ENCODE measurements around the gene LRP5.
A peak's percentile ranks its signal among the peaks of the same experiment; 100 is the strongest.

LRP5 gene

GRCh38 chr11:68362801-68363379 is 50.5 kb downstream of the LRP5 start:
- no peak for TF ChIP-seq Cebpa-rat (IDR thresholded peaks at IDR 0.05)
- Histone ChIP-seq H3K36me3 (peaks cover 92% of the 10 kb centered on the region), H3K9me3 (peaks cover 14% of the 10 kb centered on the region)

GRCh38 chr11:68363776-68364175 is 51.4 kb downstream of the LRP5 start:
- Histone ChIP-seq H3K4me3 (no peak overlapping the region), H4K20me1 (peaks cover 83% of the 10 kb centered on the region), H3K36me3 (peaks cover 92% of the 10 kb centered on the region), H3K4me1 (peaks cover 13% of the 10 kb centered on the region), H3K4me2 (no peak overlapping the region), H3K27ac (no peak overlapping the region), H3K9ac (no peak overlapping the region), H3K27me3 (no peaks in the 10 kb centered on the region), H3K9me3 (peaks cover 5% of the 10 kb centered on the region)
- TF ChIP-seq Cebpa-rat (IDR thresholded peaks at IDR 0.05): no peak

More at GRCh38 chr11:68362801-68363379, 50.5 kb downstream of the LRP5 start:
- H3K4me2 ChIP-seq: no peak overlapping the region
- H4K20me1 ChIP-seq: peaks cover 83% of the 10 kb centered on the region
- peaks cover 5% of the 10 kb centered on the region; the same call in 1 of the 2 replicates for H3K4me1 ChIP-seq
- no peaks in the 10 kb centered on the region for H3K27me3 ChIP-seq
- no peak overlapping the region for H3K4me3 ChIP-seq
- H3K9ac ChIP-seq: no peak overlapping the region
- no peak overlapping the region for H3K27ac ChIP-seq

GRCh38 chr11:68364581-68364980 is 52.2 kb downstream of the LRP5 start:
- Histone ChIP-seq H3K27me3 (no peaks in the 10 kb centered on the region), H3K9ac (no peak overlapping the region), H3K36me3 (peaks cover 91% of the 10 kb centered on the region), H3K4me1 (peaks cover 21% of the 10 kb centered on the region), H3K27ac (no peak overlapping the region; the same call in 1 of the 2 replicates), H4K20me1 (peaks cover 83% of the 10 kb centered on the region), H3K4me2 (no peak overlapping the region), H3K4me3 (no peak overlapping the region), H3K9me3 (no peaks in the 10 kb centered on the region)
- TF ChIP-seq Cebpa-rat (IDR thresholded peaks at IDR 0.05): no peak

- no peak for TF ChIP-seq Cebpa-rat (IDR thresholded peaks at IDR 0.05)
- Histone ChIP-seq H3K4me2 (no peak overlapping the region), H3K9ac (no peak overlapping the region), H3K27ac (no peak overlapping the region), H3K36me3 (peaks cover 82% of the 10 kb centered on the region), H4K20me1 (peaks cover 86% of the 10 kb centered on the region), H3K9me3 (no peaks in the 10 kb centered on the region), H3K4me1 (peaks cover 35% of the 10 kb centered on the region), H3K27me3 (no peaks in the 10 kb centered on the region), H3K4me3 (no peak overlapping the region)
These were observed 53.6 kb downstream of the LRP5 start for GRCh38 chr11:68365943-68366435.

- H3K36me3 ChIP-seq: peaks cover 82% of the 10 kb centered on the region
- peaks cover 48% of the 10 kb centered on the region for H3K4me1 ChIP-seq
- no peak overlapping the region for H3K4me2 ChIP-seq
- H3K9ac ChIP-seq: no peak overlapping the region
- no peak overlapping the region for H3K4me3 ChIP-seq
- H3K27ac ChIP-seq: no peak overlapping the region
- H4K20me1 ChIP-seq: peaks cover 89% of the 10 kb centered on the region
- H3K9me3 ChIP-seq: no peaks in the 10 kb centered on the region
- TF ChIP-seq Cebpa-rat (IDR thresholded peaks at IDR 0.05): no peak
- no peaks in the 10 kb centered on the region for H3K27me3 ChIP-seq
These were observed 54.9 kb downstream of the LRP5 start for GRCh38 chr11:68367252-68367651.

GRCh38 chr11:68369756-68370155 is 57.4 kb downstream of the LRP5 start:
- no peak for TF ChIP-seq Cebpa-rat (IDR thresholded peaks at IDR 0.05)
- peaks cover 68% of the 10 kb centered on the region for H3K4me1 ChIP-seq
- H3K4me2 ChIP-seq: peak overlapping the region; percentile 82
- no peaks in the 10 kb centered on the region for H3K27me3 ChIP-seq
- no peaks in the 10 kb centered on the region for H3K9me3 ChIP-seq
- peak overlapping the region; percentile 10 for H3K27ac ChIP-seq
- peaks cover 93% of the 10 kb centered on the region for H4K20me1 ChIP-seq
- H3K4me3 ChIP-seq: peak overlapping the region; percentile 3; the same call in 1 of the 2 replicates
- H3K9ac ChIP-seq: peak overlapping the region; percentile 58
- H3K36me3 ChIP-seq: peaks cover 64% of the 10 kb centered on the region

GRCh38 chr11:68370211-68371111 is 58.1 kb downstream of the LRP5 start:
- H3K4me3 ChIP-seq: peak overlapping the region; percentile 3; the same call in 1 of the 2 replicates
- H3K27ac ChIP-seq: peak overlapping the region; percentile 10
- peaks cover 95% of the 10 kb centered on the region for H4K20me1 ChIP-seq
- peaks cover 61% of the 10 kb centered on the region for H3K36me3 ChIP-seq
- TF ChIP-seq Cebpa-rat (IDR thresholded peaks at IDR 0.05): no peak
- H3K9me3 ChIP-seq: no peaks in the 10 kb centered on the region
- H3K4me2 ChIP-seq: peak overlapping the region; percentile 82
- no peaks in the 10 kb centered on the region for H3K27me3 ChIP-seq
- H3K9ac ChIP-seq: peak overlapping the region; percentile 58
- peaks cover 75% of the 10 kb centered on the region for H3K4me1 ChIP-seq

- Histone ChIP-seq H3K9ac (no peak overlapping the region; the same call in 1 of the 2 replicates), H3K27me3 (no peaks in the 10 kb centered on the region), H3K9me3 (no peaks in the 10 kb centered on the region), H3K4me3 (no peak overlapping the region), H3K4me2 (peak overlapping the region; percentile 82), H3K27ac (no peak overlapping the region), H3K4me1 (peaks cover 85% of the 10 kb centered on the region), H4K20me1 (peaks cover 98% of the 10 kb centered on the region), H3K36me3 (peaks cover 59% of the 10 kb centered on the region)
- TF ChIP-seq Cebpa-rat (IDR thresholded peaks at IDR 0.05): no peak
These were observed 59.0 kb downstream of the LRP5 start for GRCh38 chr11:68371171-68372041.

- Histone ChIP-seq H3K27ac (no peak overlapping the region), H3K27me3 (no peaks in the 10 kb centered on the region), H4K20me1 (peaks cover 100% of the 10 kb centered on the region), H3K36me3 (peaks cover 59% of the 10 kb centered on the region), H3K9me3 (no peaks in the 10 kb centered on the region), H3K9ac (no peak overlapping the region), H3K4me1 (peaks cover 92% of the 10 kb centered on the region), H3K4me2 (peak overlapping the region; percentile 82), H3K4me3 (no peak overlapping the region)
- TF ChIP-seq Cebpa-rat (IDR thresholded peaks at IDR 0.05): no peak
These were observed 59.7 kb downstream of the LRP5 start for GRCh38 chr11:68372114-68372513.
